HepG2 (cell line): ENCODE data around the gene OR2F2. TPM values are rescaled to one million over a fixed set of nuclear protein-coding genes. Genes with fewer than 3 reads are reported as not detected.

Experiments
- ADNP ChIP-seq: sonication (generic); formaldehyde crosslinking; IDR thresholded peaks from 2 replicates; pipeline ENCODE4 v1.4.0; 2020; ENCODE audit warnings: missing genetic modification reagents
- CBX1 ChIP-seq: IDR thresholded peaks from one replicate; pipeline ENCODE4 v1.6.1; 2016; ENCODE audit warnings: antibody characterized with exemption, low read depth
- FLYWCH1 ChIP-seq: sonication (generic); formaldehyde crosslinking; IDR thresholded peaks from 2 replicates; pipeline ENCODE4 v1.8.1; 2023; ENCODE audit warnings: mild to moderate bottlenecking, missing genetic modification reagents
- MED13 ChIP-seq: sonication (generic); formaldehyde crosslinking; IDR thresholded peaks from 2 replicates; pipeline ENCODE4 v1.5.0; 2020; ENCODE audit warnings: missing genetic modification reagents
- MIER3 ChIP-seq: IDR thresholded peaks from 2 replicates; pipeline ENCODE4 v1.6.1; 2016; ENCODE audit warnings: missing compliant biosample characterization, borderline replicate concordance
- NFATC3 ChIP-seq: sonication (generic); formaldehyde crosslinking; IDR thresholded peaks from 2 replicates; pipeline ENCODE4 v1.5.1; 2020; ENCODE audit warnings: mild to moderate bottlenecking, missing genetic modification reagents
- NKX3-1 ChIP-seq: sonication (generic); formaldehyde crosslinking; IDR thresholded peaks from 2 replicates; pipeline ENCODE4 v1.5.0; 2020; ENCODE audit warnings: missing genetic modification reagents
- PCBP1 ChIP-seq: fragments of 200-400 bp; formaldehyde crosslinking; IDR thresholded peaks from 2 replicates; pipeline ENCODE4 v1.6.1; 2017; ENCODE audit warnings: mild to moderate bottlenecking, low read depth, low read length, borderline replicate concordance
- REPIN1 ChIP-seq: sonication (generic); formaldehyde crosslinking; IDR thresholded peaks from 2 replicates; pipeline ENCODE4 v1.8.0; 2022; ENCODE audit warnings: missing genetic modification reagents, low read depth, mild to moderate bottlenecking, borderline replicate concordance
- SOX6 ChIP-seq, 2 experiments: fragments of 450-650 bp in 1 of 2; sonication (generic) in 1 of 2; formaldehyde crosslinking in 1 of 2; IDR thresholded peaks; 2 replicates each; pipeline versions ENCODE4 v1.4.0 to v1.6.1; 2017 to 2020; ENCODE audit warnings: antibody characterized with exemption in 1 of 2, mild to moderate bottlenecking in 1 of 2, missing genetic modification reagents in 1 of 2
- TAF15 ChIP-seq: fragments of 200-400 bp; formaldehyde crosslinking; IDR thresholded peaks from one replicate; pipeline ENCODE4 v1.6.1; 2018; ENCODE audit warnings: mild to moderate bottlenecking, low read depth, low read length; ENCODE audit not compliant: poor library complexity, severe bottlenecking
- TBP ChIP-seq: sonication (generic); formaldehyde crosslinking; IDR thresholded peaks from 2 replicates; pipeline ENCODE4 v1.5.0; 2020; ENCODE audit warnings: missing genetic modification reagents
- ZBTB38 ChIP-seq: sonication (generic); formaldehyde crosslinking; IDR thresholded peaks from 2 replicates; pipeline ENCODE4 v1.5.1; 2020; ENCODE audit warnings: mild to moderate bottlenecking, missing genetic modification reagents
- ZBTB42 ChIP-seq: sonication (generic); formaldehyde crosslinking; IDR thresholded peaks from 2 replicates; pipeline ENCODE4 v1.5.0; 2020; ENCODE audit warnings: mild to moderate bottlenecking, missing genetic modification reagents
- ZC3H13 ChIP-seq: sonication (generic); formaldehyde crosslinking; IDR thresholded peaks from 2 replicates; pipeline ENCODE4 v1.8.1; 2023; ENCODE audit warnings: mild to moderate bottlenecking, missing genetic modification reagents, moderate library complexity
- ZNF251 ChIP-seq: sonication (generic); formaldehyde crosslinking; IDR thresholded peaks from 2 replicates; pipeline ENCODE4 v1.9.0; 2021; ENCODE audit warnings: mild to moderate bottlenecking, missing genetic modification reagents
- ZNF331 ChIP-seq: sonication (generic); formaldehyde crosslinking; IDR thresholded peaks from 2 replicates; pipeline ENCODE4 v1.4.0; 2020; ENCODE audit warnings: missing genetic modification reagents
- ZNF383 ChIP-seq: sonication (generic); formaldehyde crosslinking; IDR thresholded peaks from 2 replicates; pipeline ENCODE4 v1.4.0; 2020; ENCODE audit warnings: missing genetic modification reagents, mild to moderate bottlenecking, borderline replicate concordance
- polyA plus RNA-seq, 8 experiments: library from polyadenylated mRNA; depleted of rRNA in 3 of 8; stranded (reverse) in 7 of 8; unstranded in 1 of 8; fragments of >200 nt; fragmentation: Illumina TruSeq in 4 of 8; extraction: Trizol in 4 of 8; gene quantifications; 2 replicates each; pipeline versions ENCODE4 v1.2.1 to v1.2.3, GENCODE V29; 2011 to 2016; ENCODE audit warnings: low read depth in 4 of 8, missing spikeins in 1 of 8, mixed read lengths in 1 of 8; ENCODE audit not compliant: insufficient read depth in 1 of 8
- total RNA-seq, 5 experiments: library from RNA; depleted of rRNA; stranded (reverse); fragments of >200 nt; fragmentation: Illumina TruSeq; extraction: Trizol; gene quantifications; 2 replicates each; pipeline ENCODE4 v1.2.3, GENCODE V29; 2016; ENCODE audit warnings: low read depth in 1 of 5
- TF ChIP-seq, protein P1 (sequence below): IDR thresholded peaks from 2 replicates; pipeline ENCODE4 v1.6.1; 2012; ENCODE audit warnings: low read depth, low read length, improper control_type of control experiment
- TF ChIP-seq, protein P2 (sequence below): sonication (generic); formaldehyde crosslinking; IDR thresholded peaks from 2 replicates; pipeline ENCODE4 v1.4.0; 2020; ENCODE audit warnings: missing genetic modification reagents
- TF ChIP-seq, protein P3 (sequence below): sonication (generic); IDR thresholded peaks from 2 replicates; pipeline ENCODE4 v1.6.1; 2016; ENCODE audit warnings: low read depth, borderline replicate concordance
- TF ChIP-seq, protein P4 (sequence below): sonication (generic); formaldehyde crosslinking; IDR thresholded peaks from 2 replicates; pipeline ENCODE4 v1.4.0; 2020; ENCODE audit warnings: mild to moderate bottlenecking, missing genetic modification reagents, borderline replicate concordance
- TF ChIP-seq, protein P5 (sequence below): sonication (generic); formaldehyde crosslinking; IDR thresholded peaks from 2 replicates; pipeline ENCODE4 v1.5.1; 2020; ENCODE audit warnings: mild to moderate bottlenecking, missing genetic modification reagents, moderate library complexity

Gene OR2F2
- total and polyA plus RNA-seq, 2 of the 13 experiments (the other 11 are each of a cell fraction or from before 2014, with no cell fraction given) = 0.13 TPM; not detected in 1

DNA sequence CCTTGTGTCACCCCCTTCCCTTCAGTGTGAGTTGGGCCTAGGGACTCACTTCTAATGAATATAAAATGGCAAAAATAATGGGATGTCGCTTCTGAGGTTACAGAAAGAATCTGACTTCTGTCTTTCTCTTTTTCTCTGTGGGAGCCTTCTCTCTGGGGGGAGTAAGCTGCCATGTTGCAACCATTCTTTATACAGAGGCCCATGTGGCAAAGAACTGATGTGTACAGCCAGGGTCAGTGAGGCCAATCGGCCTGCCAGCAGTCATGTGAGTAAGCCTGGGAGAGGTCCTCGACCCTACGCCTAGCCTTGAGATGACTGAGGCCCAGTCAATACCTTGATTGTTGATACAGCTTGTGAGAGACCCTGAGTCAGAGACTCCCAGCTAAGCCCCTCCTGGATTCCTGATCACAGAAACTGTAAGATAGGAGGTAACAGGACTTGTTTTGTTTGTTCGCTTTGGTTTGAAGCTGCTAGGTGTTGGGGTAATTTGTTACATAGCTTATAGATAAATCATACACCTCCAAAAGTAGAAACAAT, 34.7 kb upstream of the OR2F2 start (continued):
- TF ChIP-seq ZBTB38 (CRISPR knock-in tag) = no peak
- TF ChIP-seq, protein P1, sequence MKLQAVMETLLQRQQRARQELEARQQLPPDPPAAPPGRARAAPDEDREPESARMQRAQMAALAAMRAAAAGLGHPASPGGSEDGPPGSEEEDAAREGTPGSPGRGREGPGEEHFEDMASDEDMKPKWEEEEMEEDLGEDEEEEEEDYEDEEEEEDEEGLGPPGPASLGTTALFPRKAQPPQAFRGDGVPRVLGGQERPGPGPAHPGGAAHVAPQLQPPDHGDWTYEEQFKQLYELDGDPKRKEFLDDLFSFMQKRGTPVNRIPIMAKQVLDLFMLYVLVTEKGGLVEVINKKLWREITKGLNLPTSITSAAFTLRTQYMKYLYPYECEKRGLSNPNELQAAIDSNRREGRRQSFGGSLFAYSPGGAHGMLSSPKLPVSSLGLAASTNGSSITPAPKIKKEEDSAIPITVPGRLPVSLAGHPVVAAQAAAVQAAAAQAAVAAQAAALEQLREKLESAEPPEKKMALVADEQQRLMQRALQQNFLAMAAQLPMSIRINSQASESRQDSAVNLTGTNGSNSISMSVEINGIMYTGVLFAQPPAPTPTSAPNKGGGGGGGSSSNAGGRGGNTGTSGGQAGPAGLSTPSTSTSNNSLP = peak; percentile 82
- TF ChIP-seq, protein P2, sequence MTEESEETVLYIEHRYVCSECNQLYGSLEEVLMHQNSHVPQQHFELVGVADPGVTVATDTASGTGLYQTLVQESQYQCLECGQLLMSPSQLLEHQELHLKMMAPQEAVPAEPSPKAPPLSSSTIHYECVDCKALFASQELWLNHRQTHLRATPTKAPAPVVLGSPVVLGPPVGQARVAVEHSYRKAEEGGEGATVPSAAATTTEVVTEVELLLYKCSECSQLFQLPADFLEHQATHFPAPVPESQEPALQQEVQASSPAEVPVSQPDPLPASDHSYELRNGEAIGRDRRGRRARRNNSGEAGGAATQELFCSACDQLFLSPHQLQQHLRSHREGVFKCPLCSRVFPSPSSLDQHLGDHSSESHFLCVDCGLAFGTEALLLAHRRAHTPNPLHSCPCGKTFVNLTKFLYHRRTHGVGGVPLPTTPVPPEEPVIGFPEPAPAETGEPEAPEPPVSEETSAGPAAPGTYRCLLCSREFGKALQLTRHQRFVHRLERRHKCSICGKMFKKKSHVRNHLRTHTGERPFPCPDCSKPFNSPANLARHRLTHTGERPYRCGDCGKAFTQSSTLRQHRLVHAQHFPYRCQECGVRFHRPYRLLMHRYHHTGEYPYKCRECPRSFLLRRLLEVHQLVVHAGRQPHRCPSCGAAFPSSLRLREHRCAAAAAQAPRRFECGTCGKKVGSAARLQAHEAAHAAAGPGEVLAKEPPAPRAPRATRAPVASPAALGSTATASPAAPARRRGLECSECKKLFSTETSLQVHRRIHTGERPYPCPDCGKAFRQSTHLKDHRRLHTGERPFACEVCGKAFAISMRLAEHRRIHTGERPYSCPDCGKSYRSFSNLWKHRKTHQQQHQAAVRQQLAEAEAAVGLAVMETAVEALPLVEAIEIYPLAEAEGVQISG (CRISPR knock-in tag) = peak; percentile 56
- TF ChIP-seq, protein P3, sequence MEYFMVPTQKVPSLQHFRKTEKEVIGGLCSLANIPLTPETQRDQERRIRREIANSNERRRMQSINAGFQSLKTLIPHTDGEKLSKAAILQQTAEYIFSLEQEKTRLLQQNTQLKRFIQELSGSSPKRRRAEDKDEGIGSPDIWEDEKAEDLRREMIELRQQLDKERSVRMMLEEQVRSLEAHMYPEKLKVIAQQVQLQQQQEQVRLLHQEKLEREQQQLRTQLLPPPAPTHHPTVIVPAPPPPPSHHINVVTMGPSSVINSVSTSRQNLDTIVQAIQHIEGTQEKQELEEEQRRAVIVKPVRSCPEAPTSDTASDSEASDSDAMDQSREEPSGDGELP = peak; percentile 77; the same call in 1 of the 2 replicates
- no peak for TF ChIP-seq REPIN1 (CRISPR knock-in tag)
- no peak for TF ChIP-seq ZC3H13 (CRISPR knock-in tag)
- no peak for TF ChIP-seq ADNP (CRISPR knock-in tag)
- no peak for TF ChIP-seq FLYWCH1 (CRISPR knock-in tag)
- TF ChIP-seq, protein P4, sequence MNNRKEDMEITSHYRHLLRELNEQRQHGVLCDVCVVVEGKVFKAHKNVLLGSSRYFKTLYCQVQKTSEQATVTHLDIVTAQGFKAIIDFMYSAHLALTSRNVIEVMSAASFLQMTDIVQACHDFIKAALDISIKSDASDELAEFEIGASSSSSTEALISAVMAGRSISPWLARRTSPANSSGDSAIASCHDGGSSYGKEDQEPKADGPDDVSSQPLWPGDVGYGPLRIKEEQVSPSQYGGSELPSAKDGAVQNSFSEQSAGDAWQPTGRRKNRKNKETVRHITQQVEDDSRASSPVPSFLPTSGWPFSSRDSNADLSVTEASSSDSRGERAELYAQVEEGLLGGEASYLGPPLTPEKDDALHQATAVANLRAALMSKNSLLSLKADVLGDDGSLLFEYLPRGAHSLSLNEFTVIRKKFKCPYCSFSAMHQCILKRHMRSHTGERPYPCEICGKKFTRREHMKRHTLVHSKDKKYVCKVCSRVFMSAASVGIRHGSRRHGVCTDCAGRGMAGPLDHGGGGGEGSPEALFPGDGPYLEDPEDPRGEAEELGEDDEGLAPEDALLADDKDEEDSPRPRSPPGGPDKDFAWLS (CRISPR knock-in tag) = no peak
- TF ChIP-seq, protein P5, sequence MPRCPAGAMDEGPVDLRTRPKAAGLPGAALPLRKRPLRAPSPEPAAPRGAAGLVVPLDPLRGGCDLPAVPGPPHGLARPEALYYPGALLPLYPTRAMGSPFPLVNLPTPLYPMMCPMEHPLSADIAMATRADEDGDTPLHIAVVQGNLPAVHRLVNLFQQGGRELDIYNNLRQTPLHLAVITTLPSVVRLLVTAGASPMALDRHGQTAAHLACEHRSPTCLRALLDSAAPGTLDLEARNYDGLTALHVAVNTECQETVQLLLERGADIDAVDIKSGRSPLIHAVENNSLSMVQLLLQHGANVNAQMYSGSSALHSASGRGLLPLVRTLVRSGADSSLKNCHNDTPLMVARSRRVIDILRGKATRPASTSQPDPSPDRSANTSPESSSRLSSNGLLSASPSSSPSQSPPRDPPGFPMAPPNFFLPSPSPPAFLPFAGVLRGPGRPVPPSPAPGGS (CRISPR knock-in tag) = no peak
- no peak for TF ChIP-seq NFATC3 (CRISPR knock-in tag)
- peak; percentile 79 for TF ChIP-seq CBX1
- TF ChIP-seq TAF15 = no peak
- no peak for TF ChIP-seq MED13 (CRISPR knock-in tag)
- no peak for TF ChIP-seq ZNF251 (CRISPR knock-in tag)
- no peak for TF ChIP-seq PCBP1
- no peak for TF ChIP-seq SOX6 (IDR thresholded peaks at IDR 0.05)
- TF ChIP-seq SOX6 (CRISPR knock-in tag; IDR thresholded peaks at IDR 0.05) = peak; percentile 89
- no peak for TF ChIP-seq ZNF383 (CRISPR knock-in tag)
- TF ChIP-seq TBP = no peak
- peak; percentile 58; the same call in 1 of the 2 replicates for TF ChIP-seq MIER3
- no peak for TF ChIP-seq ZBTB42 (CRISPR knock-in tag)
- no peak for TF ChIP-seq NKX3-1 (CRISPR knock-in tag)
- peak; percentile 97 for TF ChIP-seq ZNF331 (CRISPR knock-in tag)
